Bronchial epithelial cell (primary cell): Measurements from ENCODE around the gene NDUFV1. TPM values are rescaled to one million over a fixed set of nuclear protein-coding genes. Genes with fewer than 3 reads are reported as not detected.
"Not testable (repeated sequence)": the region's sequence is repeated elsewhere in the genome, so short reads cannot be mapped to it uniquely, and the experiment has no call there.

Source experiments
- DNase-seq: peaks from one replicate; pipeline ENCODE4 v3.0.0-alpha.2; 2010; ENCODE audit warnings: low read depth
- FAIRE-seq: peaks from 2 replicates; lab custom pipeline; 2011; peaks lifted over from hg19 to GRCh38; lab: Jason Lieb, UNC
- H3K27me3 ChIP-seq: 2 replicates; pipeline ENCODE4 v1.5.1; 2011; ENCODE audit warnings: low read length; ENCODE audit not compliant: control insufficient read depth, insufficient read depth
- H3K36me3 ChIP-seq: 2 replicates; pipeline ENCODE4 v1.5.1; 2011; ENCODE audit warnings: low read length; ENCODE audit not compliant: control insufficient read depth, insufficient read depth
- H3K4me3 ChIP-seq: 2 replicates; pipeline ENCODE4 v1.5.1; 2011; ENCODE audit warnings: mild to moderate bottlenecking, low read depth, low read length, control low read depth
- total RNA-seq: library from RNA; depleted of rRNA; stranded (reverse); fragments of >200 nt; gene quantifications from 2 replicates; pipeline ENCODE4 v1.2.1, GENCODE V29; 2014
- TF ChIP-seq, protein P1 (sequence below): IDR thresholded peaks from 2 replicates; pipeline ENCODE4 v1.5.1; 2011; ENCODE audit warnings: mild to moderate bottlenecking, moderate library complexity, low read length, control low read depth, inconsistent platforms; ENCODE audit not compliant: insufficient read depth, severe bottlenecking

The NDUFV1 gene
- total RNA-seq, 1 donor from 2014 or later: 252 TPM

DNA sequence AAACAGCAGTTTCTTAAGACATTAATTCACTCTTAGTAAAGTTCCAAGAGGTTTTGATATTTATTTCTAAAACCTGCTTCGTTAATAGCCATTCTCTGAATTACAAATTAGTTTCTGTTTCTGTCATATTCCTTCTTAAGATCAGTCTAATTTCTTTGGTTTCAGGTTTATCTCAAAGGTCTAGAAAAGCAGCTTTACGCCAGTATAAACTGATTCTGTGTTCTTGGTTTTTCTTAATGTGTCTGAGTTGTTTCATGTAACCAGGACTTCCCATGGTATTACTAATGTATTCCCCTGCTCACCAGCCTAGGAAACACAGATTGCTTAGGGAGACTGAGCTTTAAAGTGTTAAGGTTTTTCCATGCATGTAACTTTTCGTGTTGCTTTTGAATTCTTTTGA is 50.6 kb downstream of the NDUFV1 start:
- H3K36me3 ChIP-seq: no peaks in the 10 kb centered on the region
- H3K4me3 ChIP-seq: no peak overlapping the region
- TF ChIP-seq, protein P1, sequence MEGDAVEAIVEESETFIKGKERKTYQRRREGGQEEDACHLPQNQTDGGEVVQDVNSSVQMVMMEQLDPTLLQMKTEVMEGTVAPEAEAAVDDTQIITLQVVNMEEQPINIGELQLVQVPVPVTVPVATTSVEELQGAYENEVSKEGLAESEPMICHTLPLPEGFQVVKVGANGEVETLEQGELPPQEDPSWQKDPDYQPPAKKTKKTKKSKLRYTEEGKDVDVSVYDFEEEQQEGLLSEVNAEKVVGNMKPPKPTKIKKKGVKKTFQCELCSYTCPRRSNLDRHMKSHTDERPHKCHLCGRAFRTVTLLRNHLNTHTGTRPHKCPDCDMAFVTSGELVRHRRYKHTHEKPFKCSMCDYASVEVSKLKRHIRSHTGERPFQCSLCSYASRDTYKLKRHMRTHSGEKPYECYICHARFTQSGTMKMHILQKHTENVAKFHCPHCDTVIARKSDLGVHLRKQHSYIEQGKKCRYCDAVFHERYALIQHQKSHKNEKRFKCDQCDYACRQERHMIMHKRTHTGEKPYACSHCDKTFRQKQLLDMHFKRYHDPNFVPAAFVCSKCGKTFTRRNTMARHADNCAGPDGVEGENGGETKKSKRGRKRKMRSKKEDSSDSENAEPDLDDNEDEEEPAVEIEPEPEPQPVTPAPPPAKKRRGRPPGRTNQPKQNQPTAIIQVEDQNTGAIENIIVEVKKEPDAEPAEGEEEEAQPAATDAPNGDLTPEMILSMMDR: no peak
- FAIRE-seq (no peak), DNase-seq (peak; percentile 35)
- H3K27me3 ChIP-seq: no peaks in the 10 kb centered on the region

- not testable (repeated sequence) for DNase-seq, FAIRE-seq, H3K36me3 ChIP-seq, H3K27me3 ChIP-seq, H3K4me3 ChIP-seq
Observed at GRCh38 chr11:67659651-67660165, 53.0 kb downstream of the NDUFV1 start.

- H3K36me3 ChIP-seq, H3K4me3 ChIP-seq, H3K27me3 ChIP-seq, DNase-seq, FAIRE-seq: not testable (repeated sequence)
Observed at GRCh38 chr11:67660752-67661151, 54.0 kb downstream of the NDUFV1 start.

Other genes starting within 250 kb of the NDUFV1 start
- gene CLCF1, start 233.3 kb upstream of the NDUFV1 start, total RNA-seq: 1.8 and 2.3 TPM in 2 replicates
- gene RAD9A, start 214.9 kb upstream of the NDUFV1 start, total RNA-seq: 8.7 and 10.8 TPM in 2 replicates
- gene PPP1CA, start 205.1 kb upstream of the NDUFV1 start, total RNA-seq: 209 and 225 TPM in 2 replicates
- not detected in 2 replicates for gene TBC1D10C, start 202.9 kb upstream of the NDUFV1 start, total RNA-seq
- gene CARNS1, start 191.3 kb upstream of the NDUFV1 start, total RNA-seq: under 0.01 TPM in 1 of 2 replicates, not detected in the other
- 62.9 and 98.6 TPM in 2 replicates for gene RPS6KB2, start 178.4 kb upstream of the NDUFV1 start, total RNA-seq
- 0.26 and 0.51 TPM in 2 replicates for gene PTPRCAP, start 169.3 kb upstream of the NDUFV1 start, total RNA-seq
- gene CORO1B, start 163.5 kb upstream of the NDUFV1 start, total RNA-seq: 105 and 133 TPM in 2 replicates
- not detected in 2 replicates for gene GPR152, start 154.2 kb upstream of the NDUFV1 start, total RNA-seq
- not detected in 2 replicates for gene CABP4, start 151.6 kb upstream of the NDUFV1 start, total RNA-seq
- 38.2 and 48.9 TPM in 2 replicates for gene TMEM134, start 137.7 kb upstream of the NDUFV1 start, total RNA-seq
- 51.6 and 85.3 TPM in 2 replicates for gene AIP, start 123.9 kb upstream of the NDUFV1 start, total RNA-seq
- gene PITPNM1, start 101.6 kb upstream of the NDUFV1 start, total RNA-seq: 17.4 and 23.7 TPM in 2 replicates
- 19.0 and 21.6 TPM in 2 replicates for gene CDK2AP2, start 98.8 kb upstream of the NDUFV1 start, total RNA-seq
- gene CABP2, start 83.5 kb upstream of the NDUFV1 start, total RNA-seq: not detected in 2 replicates
- 1,931 and 3,840 TPM in 2 replicates for gene GSTP1, start 23.1 kb upstream of the NDUFV1 start, total RNA-seq
- 14.2 and 22.3 TPM in 2 replicates for gene NUDT8, start 23.0 kb downstream of the NDUFV1 start, total RNA-seq
- not detected in 2 replicates for gene TBX10, start 32.8 kb downstream of the NDUFV1 start, total RNA-seq
- not detected in 2 replicates for gene ACY3, start 43.8 kb downstream of the NDUFV1 start, total RNA-seq
- 17.9 and 73.4 TPM in 2 replicates for gene ALDH3B2, start 67.7 kb downstream of the NDUFV1 start, total RNA-seq